PC-3 (cell line): Measurements from ENCODE around the gene FOXK1. TPM values are rescaled to one million over a fixed set of nuclear protein-coding genes. Genes with fewer than 3 reads are reported as not detected.

ENCODE experiments used
- ATAC-seq: fragments of 200-7000 bp; cut with Tn5 transposase; 2 replicates; pipeline ENCODE4 v1.9.1; 2020; ENCODE audit warnings: mild to moderate bottlenecking, moderate library complexity
- BruUV-seq: library from RNA; stranded (reverse); fragments of 400-500 nt; replicated peaks from 2 replicates; lab custom pipeline; 2021; lab: Mats Ljungman, UMichigan
- CTCF ChIA-PET: fragments of 300-600 bp; sonication (Branson Sonifier 250); formaldehyde crosslinking; loops from one replicate; lab custom pipeline; 2022; ENCODE audit warnings: antibody characterized with exemption; lab: Charles Lee
- POLR2A ChIA-PET: fragments of 300-600 bp; sonication (Branson Sonifier 250); formaldehyde crosslinking; loops from one replicate; lab custom pipeline; 2022; ENCODE audit warnings: antibody characterized with exemption; ENCODE audit not compliant: unreplicated experiment; lab: Charles Lee
- DNase-seq: peaks from one replicate; pipeline ENCODE4 v3.0.0-alpha.2; 2015
- H2AFZ ChIP-seq: fragments of 300-600 bp; sonication (generic); 2 replicates; pipeline ENCODE4 v1.6.0; 2016; ENCODE audit warnings: antibody characterized with exemption, low read length
- H3F3A ChIP-seq: fragments of 300-600 bp; sonication (generic); one replicate; pipeline ENCODE4 v1.6.0; 2017; ENCODE audit warnings: antibody characterized with exemption, low read length, control low read depth, mild to moderate bottlenecking; ENCODE audit not compliant: unreplicated experiment
- H3K27ac ChIP-seq: fragments of 300-600 bp; sonication (generic); 2 replicates; pipeline ENCODE4 v1.5.1; 2016; ENCODE audit warnings: mild to moderate bottlenecking, low read length
- H3K27me3 ChIP-seq: fragments of 300-600 bp; sonication (generic); 2 replicates; pipeline ENCODE4 v1.6.1; 2016; ENCODE audit warnings: low read length, mixed read lengths
- H3K36me3 ChIP-seq: fragments of 300-600 bp; sonication (generic); 2 replicates; pipeline ENCODE4 v1.6.1; 2016; ENCODE audit warnings: low read depth, mixed run types, low read length, mixed read lengths
- H3K4me1 ChIP-seq: fragments of 300-600 bp; sonication (generic); 2 replicates; pipeline ENCODE4 v1.5.1; 2016; ENCODE audit warnings: low read length; ENCODE audit not compliant: insufficient read depth
- H3K4me2 ChIP-seq: fragments of 300-600 bp; sonication (generic); 2 replicates; pipeline ENCODE4 v1.6.0; 2016; ENCODE audit warnings: low read length
- H3K4me3 ChIP-seq: fragments of 300-600 bp; sonication (generic); 2 replicates; pipeline ENCODE4 v1.5.1; 2016; ENCODE audit warnings: mild to moderate bottlenecking, low read length, mixed read lengths
- H3K79me2 ChIP-seq: fragments of 300-600 bp; sonication (generic); 2 replicates; pipeline ENCODE4 v1.6.1; 2017; ENCODE audit warnings: low read length, mixed read lengths
- H3K9ac ChIP-seq: fragments of 300-600 bp; sonication (generic); 2 replicates; pipeline ENCODE4 v1.6.0; 2016; ENCODE audit warnings: mild to moderate bottlenecking, low read length
- H3K9me2 ChIP-seq: fragments of 300-600 bp; sonication (generic); replicated peaks from 2 replicates; pipeline ENCODE4 v1.6.1; 2016; ENCODE audit warnings: mixed run types, low read length, mixed read lengths
- H3K9me3 ChIP-seq: fragments of 300-600 bp; sonication (generic); 2 replicates; pipeline ENCODE4 v1.6.1; 2016; ENCODE audit warnings: low read length, mixed read lengths
- H4K20me1 ChIP-seq: fragments of 300-600 bp; sonication (generic); 2 replicates; pipeline ENCODE4 v1.6.1; 2016; ENCODE audit warnings: low read length, mixed read lengths
- CTCF ChIP-seq: fragments of 300-600 bp; sonication (generic); conservative IDR thresholded peaks from 2 replicates; pipeline ENCODE4 v1.5.1; 2017; ENCODE audit warnings: antibody characterized with exemption, low read depth, mild to moderate bottlenecking, low read length
- EZH2 ChIP-seq: fragments of 300-600 bp; sonication (generic); IDR thresholded peaks from one replicate; pipeline ENCODE4 v1.6.1; 2017; ENCODE audit warnings: antibody characterized with exemption, mild to moderate bottlenecking, low read length; ENCODE audit not compliant: unreplicated experiment
- EZH2phosphoT487 ChIP-seq: fragments of 300-600 bp; sonication (generic); IDR thresholded peaks from 2 replicates; pipeline ENCODE4 v1.6.1; 2018; ENCODE audit warnings: mild to moderate bottlenecking, antibody characterized with exemption, low read length, borderline replicate concordance
- intact Hi-C: fragments of 100-400 bp; cut with micrococcal nuclease; formaldehyde crosslinking; loops from 2 replicates; pipeline ENCODE4 v1.9.0; 2023
- total RNA-seq: library from RNA; depleted of rRNA; stranded (reverse); fragments of >200 nt; gene quantifications from 2 replicates; pipeline ENCODE4 v1.2.3, GENCODE V29; 2014

FOXK1 gene
- total RNA-seq, 1 experiment from 2014 or later: 13.2 TPM

GRCh38 chr7:4634166-4634565 is 47.9 kb upstream of the FOXK1 start:
- Histone ChIP-seq H3K9me3 (no peaks in the 10 kb centered on the region), H3K79me2 (no peaks in the 10 kb centered on the region), H3K9ac (no peak overlapping the region), H3K36me3 (no peaks in the 10 kb centered on the region), H3F3A (no peaks in the 10 kb centered on the region), H3K9me2 (no peaks in the 10 kb centered on the region), H3K27me3 (no peaks in the 10 kb centered on the region), H3K4me1 (peaks cover 6% of the 10 kb centered on the region; the same call in 1 of the 2 replicates), H2AFZ (no peak overlapping the region), H3K4me2 (no peak overlapping the region), H3K27ac (no peak overlapping the region), H4K20me1 (no peaks in the 10 kb centered on the region), H3K4me3 (no peak overlapping the region)
- POLR2A ChIA-PET: interaction anchor here (0.6 kb wide), 1 partner anchor 516 kb away, joined by 3 read pairs; no protein-coding TSS in a partner anchor
- TF ChIP-seq CTCF (no peak), EZH2phosphoT487 (no peak), EZH2 (no peak)
- CTCF ChIA-PET: interaction anchor here (0.6 kb wide), 1 partner anchor 8 kb away, joined by 3 read pairs; no protein-coding TSS in a partner anchor
- intact Hi-C loops: no loop called here
- no TSS peak for BruUV-seq
- DNase-seq: no peak
- no peak for ATAC-seq

GRCh38 chr7:4638781-4639575 is 43.1 kb upstream of the FOXK1 start:
- no peak for ATAC-seq
- ChIA-PET POLR2A (no interaction called here), CTCF (no interaction called here)
- no peak overlapping the region for H3K4me3 ChIP-seq
- no peaks in the 10 kb centered on the region for H3K27me3 ChIP-seq
- H3K27ac ChIP-seq: no peak overlapping the region
- no peaks in the 10 kb centered on the region for H3K9me2 ChIP-seq
- no peaks in the 10 kb centered on the region for H3F3A ChIP-seq
- no peak overlapping the region for H3K9ac ChIP-seq
- H3K4me2 ChIP-seq: no peak overlapping the region
- no peak overlapping the region for H2AFZ ChIP-seq
- no TSS peak for BruUV-seq
- no peak for DNase-seq
- TF ChIP-seq CTCF (no peak), EZH2 (no peak), EZH2phosphoT487 (no peak)
- no peaks in the 10 kb centered on the region for H3K36me3 ChIP-seq
- intact Hi-C loops: no loop called here
- no peaks in the 10 kb centered on the region for H3K79me2 ChIP-seq
- no peaks in the 10 kb centered on the region for H3K9me3 ChIP-seq
- H3K4me1 ChIP-seq: peaks cover 8% of the 10 kb centered on the region
- H4K20me1 ChIP-seq: no peaks in the 10 kb centered on the region
